Neuronal stem cell (in vitro differentiated cells): Measurements from ENCODE around the gene XYLT1.

Source experiments
- DNase-seq: peaks from one replicate; pipeline ENCODE4 v3.0.0-alpha.2; 2013; ENCODE audit warnings: low spot score
- H2AFZ ChIP-seq: one replicate; pipeline ENCODE4 v1.6.1; 2013; ENCODE audit warnings: mild to moderate bottlenecking, low read length, inconsistent platforms
- H2AK5ac ChIP-seq: 2 replicates; pipeline ENCODE4 v1.6.1; 2013; ENCODE audit warnings: low read depth, mild to moderate bottlenecking, inconsistent platforms, low read length, moderate library complexity, mixed read lengths
- H2BK120ac ChIP-seq: 2 replicates; pipeline ENCODE4 v1.6.1; 2013; ENCODE audit warnings: low read depth, mild to moderate bottlenecking, inconsistent platforms, low read length, moderate library complexity, mixed read lengths
- H2BK12ac ChIP-seq: one replicate; pipeline ENCODE4 v1.6.1; 2013; ENCODE audit warnings: low read length, inconsistent platforms
- H2BK15ac ChIP-seq: 2 replicates; pipeline ENCODE4 v1.6.1; 2013; ENCODE audit warnings: mild to moderate bottlenecking, low read length, inconsistent platforms, mixed read lengths
- H2BK5ac ChIP-seq: one replicate; pipeline ENCODE4 v1.6.1; 2013; ENCODE audit warnings: inconsistent platforms, mild to moderate bottlenecking, low read length, moderate library complexity
- H3K14ac ChIP-seq: one replicate; pipeline ENCODE4 v1.6.1; 2013; ENCODE audit warnings: low read length, inconsistent platforms
- H3K18ac ChIP-seq: 2 replicates; pipeline ENCODE4 v1.6.1; 2013; ENCODE audit warnings: low read length, inconsistent platforms
- H3K23ac ChIP-seq: 2 replicates; pipeline ENCODE4 v1.6.1; 2013; ENCODE audit warnings: low read depth, mild to moderate bottlenecking, mixed read lengths, low read length, inconsistent platforms; ENCODE audit not compliant: poor library complexity
- H3K27ac ChIP-seq: replicated peaks from 3 replicates; pipeline ENCODE4 v1.5.1; 2013; ENCODE audit warnings: low read length, inconsistent platforms
- H3K27me3 ChIP-seq, 3 experiments: 2 replicates each; pipeline ENCODE4 v1.6.1; 2013; ENCODE audit warnings: low read length in 3 of 3, mild to moderate bottlenecking in 2 of 3, inconsistent platforms in 1 of 3, low read depth in 1 of 3, mixed read lengths in 1 of 3, moderate library complexity in 1 of 3; ENCODE audit not compliant: control insufficient read depth in 3 of 3, insufficient read depth in 3 of 3
- H3K36me3 ChIP-seq, 2 donors: replicated peaks in 1 of 2; 2 replicates each; pipeline ENCODE4 v1.6.1; 2013; ENCODE audit warnings: low read length in 2 of 2; ENCODE audit not compliant: control insufficient read depth in 2 of 2, insufficient read depth in 2 of 2
- H3K4ac ChIP-seq: 2 replicates; pipeline ENCODE4 v1.6.1; 2013; ENCODE audit warnings: inconsistent platforms, mild to moderate bottlenecking, low read length, moderate library complexity
- H3K4me1 ChIP-seq, 2 donors: 1 replicate in 1 of 2; 2 replicates in 1 of 2; pipeline ENCODE4 v1.6.1; 2013; ENCODE audit warnings: low read length in 2 of 2, low read depth in 1 of 2; ENCODE audit not compliant: control insufficient read depth in 2 of 2, insufficient read depth in 1 of 2
- H3K4me2 ChIP-seq: one replicate; pipeline ENCODE4 v1.6.1; 2013; ENCODE audit warnings: mild to moderate bottlenecking, low read length, inconsistent platforms; ENCODE audit not compliant: insufficient read depth, poor library complexity, severe bottlenecking
- H3K4me3 ChIP-seq, 2 donors: 2 replicates each; pipeline ENCODE4 v1.5.1; 2013; ENCODE audit warnings: low read length in 2 of 2, mild to moderate bottlenecking in 2 of 2, inconsistent platforms in 1 of 2, moderate library complexity in 1 of 2
- H3K79me1 ChIP-seq: one replicate; pipeline ENCODE4 v1.6.1; 2013; ENCODE audit warnings: low read depth, mild to moderate bottlenecking, inconsistent platforms, low read length, moderate library complexity
- H3K9ac ChIP-seq: one replicate; pipeline ENCODE4 v1.6.1; 2013; ENCODE audit warnings: mild to moderate bottlenecking, low read depth, low read length, inconsistent platforms; ENCODE audit not compliant: poor library complexity
- H3K9me3 ChIP-seq, 2 donors: replicated peaks in 1 of 2; 2 replicates each; pipeline versions ENCODE3 to v1.6.1; 2013; ENCODE audit warnings: low read length in 2 of 2, mild to moderate bottlenecking in 2 of 2, inconsistent platforms in 1 of 2, low read depth in 1 of 2, mixed read lengths in 1 of 2, moderate library complexity in 1 of 2; ENCODE audit not compliant: control insufficient read depth in 2 of 2, insufficient read depth in 1 of 2
- H4K8ac ChIP-seq: one replicate; pipeline ENCODE4 v1.6.1; 2013; ENCODE audit warnings: low read depth, mild to moderate bottlenecking, inconsistent platforms, low read length, moderate library complexity
- H4K91ac ChIP-seq: one replicate; pipeline ENCODE4 v1.6.1; 2013; ENCODE audit warnings: low read length, low read depth, mild to moderate bottlenecking, inconsistent platforms; ENCODE audit not compliant: poor library complexity
- WGBS, 2 donors: extraction: QIAGEN DNeasy Blood & Tissue Kit; methylation state at CpG; one replicate each; pipeline ENCODE4 v1.1.7; 2013; ENCODE audit warnings: missing lambda C conversion rate in 2 of 2, mixed read lengths in 1 of 2; ENCODE audit not compliant: insufficient read length in 2 of 2, insufficient replicate concordance in 1 of 2; ENCODE audit errors: extremely low coverage in 2 of 2; 5-methylcytosine and 5-hydroxymethylcytosine counted together

XYLT1 gene

DNA sequence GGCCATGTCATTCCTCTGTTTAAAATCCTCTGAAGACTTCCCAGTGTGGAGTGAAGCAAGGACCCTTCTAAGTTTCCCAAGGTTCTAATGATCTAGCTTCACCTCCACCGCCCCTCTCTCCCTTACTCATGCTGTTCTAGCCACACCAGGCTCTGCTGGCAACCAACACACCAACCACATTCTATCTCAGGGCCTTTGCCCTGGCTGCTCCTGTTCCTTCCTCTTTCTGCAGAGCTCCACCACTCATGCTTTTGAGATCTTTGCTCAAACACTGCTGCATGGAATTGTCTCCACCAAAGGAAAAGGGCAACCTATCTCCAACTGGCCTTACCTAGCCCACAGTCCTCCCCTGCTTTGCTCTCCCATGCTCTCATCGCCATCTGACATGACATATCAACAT, 128.7 kb downstream of the XYLT1 start:
- H2BK5ac ChIP-seq: no peak overlapping the region
- H3K4me1 ChIP-seq: no peaks in the 10 kb centered on the region
- H3K27ac ChIP-seq: no peak overlapping the region
- H3K4ac ChIP-seq: no peak overlapping the region
- no peak overlapping the region for H2BK12ac ChIP-seq
- no peak overlapping the region for H2BK15ac ChIP-seq
- no peaks in the 10 kb centered on the region for H3K36me3 ChIP-seq
- no peak overlapping the region for H3K14ac ChIP-seq
- H3K27me3 ChIP-seq: no peaks in the 10 kb centered on the region
- no peak overlapping the region for H3K18ac ChIP-seq
- H3K79me1 ChIP-seq: no peaks in the 10 kb centered on the region
- H3K23ac ChIP-seq: no peak overlapping the region
- H4K8ac ChIP-seq: no peak overlapping the region
- H2AK5ac ChIP-seq: no peak overlapping the region
- no CpG with 5 or more reads among the region's 2 CpGs for WGBS, 2 donors
- no peak for DNase-seq
- H3K9me3 ChIP-seq: no peaks in the 10 kb centered on the region
- no peak overlapping the region for H2BK120ac ChIP-seq
- H3K4me3 ChIP-seq: no peak overlapping the region
- H4K91ac ChIP-seq: no peak overlapping the region
- H3K9ac ChIP-seq: no peak overlapping the region
- no peak overlapping the region for H3K4me2 ChIP-seq
- H2AFZ ChIP-seq: no peak overlapping the region

DNA sequence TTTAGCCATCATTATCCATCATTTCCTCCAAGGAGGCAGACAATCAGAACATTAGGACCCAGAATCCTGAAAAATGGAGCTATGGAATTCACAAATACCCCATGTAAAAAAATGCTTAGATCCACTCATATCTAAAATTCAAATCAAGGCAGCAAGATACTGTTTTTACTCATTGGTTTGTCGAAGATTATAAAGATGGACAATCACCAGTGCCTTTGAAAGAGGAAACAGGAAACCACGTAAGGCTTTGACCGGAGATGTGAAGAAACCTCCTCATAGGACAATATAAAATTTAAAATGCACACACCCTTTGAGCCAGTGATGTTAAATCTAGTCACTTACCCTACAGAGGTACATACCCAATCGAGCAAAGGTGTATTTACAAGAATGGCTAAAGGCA, 130.0 kb downstream of the XYLT1 start:
- Histone ChIP-seq H2BK5ac (no peak overlapping the region), H3K18ac (no peak overlapping the region), H3K14ac (no peak overlapping the region), H3K23ac (no peak overlapping the region), H3K4me2 (no peak overlapping the region), H3K27me3 (no peaks in the 10 kb centered on the region), H3K27ac (no peak overlapping the region), H2BK12ac (no peak overlapping the region), H3K9ac (no peak overlapping the region), H3K4me3 (no peak overlapping the region), H3K4me1 (peaks cover 0 to 2% of the 10 kb centered on the region in 2 donors), H4K91ac (no peak overlapping the region), H2BK120ac (no peak overlapping the region), H3K79me1 (no peaks in the 10 kb centered on the region), H2AK5ac (no peak overlapping the region), H3K4ac (no peak overlapping the region), H3K9me3 (no peaks in the 10 kb centered on the region), H2AFZ (no peak overlapping the region), H2BK15ac (no peak overlapping the region), H4K8ac (no peak overlapping the region), H3K36me3 (no peaks in the 10 kb centered on the region)
- no peak for DNase-seq
- WGBS, 2 donors: no CpG with 5 or more reads among the region's 4 CpGs

GRCh38 chr16:17339764-17340541, 130.8 kb downstream of the XYLT1 start:
- no peak for DNase-seq
- Histone ChIP-seq H3K9me3 (no peaks in the 10 kb centered on the region), H3K18ac (no peak overlapping the region), H3K27me3 (no peaks in the 10 kb centered on the region), H3K4me1 (peaks cover 0 to 2% of the 10 kb centered on the region in 2 donors), H2BK12ac (no peak overlapping the region), H3K79me1 (no peaks in the 10 kb centered on the region), H4K91ac (no peak overlapping the region), H3K4me2 (no peak overlapping the region), H2BK5ac (no peak overlapping the region), H3K14ac (no peak overlapping the region), H2BK15ac (no peak overlapping the region), H2AK5ac (no peak overlapping the region), H3K23ac (no peak overlapping the region), H3K36me3 (no peaks in the 10 kb centered on the region), H3K4me3 (no peak overlapping the region), H2AFZ (no peak overlapping the region), H2BK120ac (no peak overlapping the region), H3K27ac (no peak overlapping the region), H3K9ac (peak overlapping the region; percentile 50), H3K4ac (no peak overlapping the region), H4K8ac (no peak overlapping the region)
- WGBS, 2 donors: 100% methylated on average over 1 of the region's 7 CpGs; no CpG with 5 or more reads in 1 of the 2 donors

DNA sequence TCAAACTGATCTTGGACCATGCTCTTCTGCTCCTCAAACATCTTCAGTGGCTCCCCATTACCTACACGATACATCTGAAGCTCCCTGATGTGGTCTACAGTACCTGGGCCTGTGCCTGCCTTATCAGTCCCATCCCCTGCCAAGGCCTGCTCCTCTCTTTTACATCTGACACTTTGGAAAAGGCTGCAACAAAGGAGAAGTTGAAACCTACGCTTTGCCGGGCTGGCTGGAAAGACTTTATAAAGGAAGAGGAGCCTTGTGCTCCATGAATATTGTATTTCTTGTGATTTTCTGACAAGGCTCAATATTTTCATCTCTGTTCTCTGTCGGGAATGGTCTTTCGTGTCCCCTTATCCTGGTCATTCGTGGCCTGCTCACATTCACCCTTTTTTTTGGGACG, 132.5 kb downstream of the XYLT1 start:
- H3K9me3 ChIP-seq: no peaks in the 10 kb centered on the region
- no peak overlapping the region for H4K8ac ChIP-seq
- H3K27ac ChIP-seq: no peak overlapping the region
- DNase-seq: no peak
- no peak overlapping the region for H2BK15ac ChIP-seq
- no peaks in the 10 kb centered on the region for H3K79me1 ChIP-seq
- H2AK5ac ChIP-seq: no peak overlapping the region
- H3K4me2 ChIP-seq: no peak overlapping the region
- no CpG with 5 or more reads among the region's 7 CpGs for WGBS, 2 donors
- H2BK120ac ChIP-seq: no peak overlapping the region
- H2AFZ ChIP-seq: no peak overlapping the region
- H3K23ac ChIP-seq: no peak overlapping the region
- no peak overlapping the region for H3K4me3 ChIP-seq
- no peak overlapping the region for H3K14ac ChIP-seq
- no peaks in the 10 kb centered on the region for H3K36me3 ChIP-seq
- peaks cover 0 to 2% of the 10 kb centered on the region in 2 donors for H3K4me1 ChIP-seq
- no peak overlapping the region for H3K4ac ChIP-seq
- H3K18ac ChIP-seq: no peak overlapping the region
- no peak overlapping the region for H2BK12ac ChIP-seq
- no peak overlapping the region for H2BK5ac ChIP-seq
- no peak overlapping the region for H4K91ac ChIP-seq
- no peaks in the 10 kb centered on the region for H3K27me3 ChIP-seq
- H3K9ac ChIP-seq: peak overlapping the region; percentile 3
